GM18870 (cell line): ENCODE results near the gene XAB2.
"Not testable (repeated sequence)": the region's sequence is repeated elsewhere in the genome, so short reads cannot be mapped to it uniquely, and the experiment has no call there.

ENCODE experiments used
- ATAC-seq: cut with Tn5 transposase; IDR thresholded peaks from one replicate; pipeline ENCODE4 v1.9.1; 2021; ENCODE audit warnings: moderate library complexity; ENCODE audit not compliant: unreplicated experiment

Gene XAB2

GRCh38 chr19:7650148-7650547 lies 20.8 kb upstream of the XAB2 start:
- no peak for ATAC-seq

- no peak for ATAC-seq
Measured at GRCh38 chr19:7648265-7649014, 19.1 kb upstream of the XAB2 start.

DNA sequence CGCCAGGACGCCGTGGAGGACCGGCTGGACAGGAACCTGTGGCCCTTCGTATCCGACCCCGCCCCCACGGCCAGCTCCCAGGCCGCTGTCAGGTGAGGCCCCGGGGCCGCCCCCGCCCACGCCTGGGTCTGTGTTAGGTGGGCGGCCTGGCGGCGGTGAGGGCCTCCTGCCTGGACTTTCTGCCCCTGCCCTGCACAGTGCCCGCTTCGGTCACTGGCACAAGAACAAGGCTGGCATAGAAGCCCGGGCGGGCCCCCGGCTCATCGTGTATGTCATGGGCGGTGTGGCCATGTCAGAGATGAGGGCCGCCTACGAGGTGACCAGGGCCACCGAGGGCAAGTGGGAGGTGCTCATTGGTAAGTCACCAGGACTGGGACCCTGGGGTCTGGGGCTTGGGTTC lies 17.8 kb upstream of the XAB2 start:
- ATAC-seq = no peak

DNA sequence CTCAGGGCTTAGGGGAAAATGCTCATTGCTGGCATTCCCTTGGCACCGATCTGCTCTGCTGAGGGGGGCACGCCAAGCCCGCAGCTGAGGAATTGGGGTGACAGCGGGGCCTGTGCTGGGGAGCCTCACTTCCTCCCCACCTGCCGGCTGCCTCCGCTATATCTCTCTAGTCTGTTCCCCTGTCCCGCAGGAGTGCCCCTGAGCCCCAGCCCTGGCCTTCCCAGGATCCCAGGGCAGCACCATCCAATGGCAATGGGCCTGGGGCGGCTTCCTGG lies 17.0 kb upstream of the XAB2 start:
- no peak for ATAC-seq

DNA sequence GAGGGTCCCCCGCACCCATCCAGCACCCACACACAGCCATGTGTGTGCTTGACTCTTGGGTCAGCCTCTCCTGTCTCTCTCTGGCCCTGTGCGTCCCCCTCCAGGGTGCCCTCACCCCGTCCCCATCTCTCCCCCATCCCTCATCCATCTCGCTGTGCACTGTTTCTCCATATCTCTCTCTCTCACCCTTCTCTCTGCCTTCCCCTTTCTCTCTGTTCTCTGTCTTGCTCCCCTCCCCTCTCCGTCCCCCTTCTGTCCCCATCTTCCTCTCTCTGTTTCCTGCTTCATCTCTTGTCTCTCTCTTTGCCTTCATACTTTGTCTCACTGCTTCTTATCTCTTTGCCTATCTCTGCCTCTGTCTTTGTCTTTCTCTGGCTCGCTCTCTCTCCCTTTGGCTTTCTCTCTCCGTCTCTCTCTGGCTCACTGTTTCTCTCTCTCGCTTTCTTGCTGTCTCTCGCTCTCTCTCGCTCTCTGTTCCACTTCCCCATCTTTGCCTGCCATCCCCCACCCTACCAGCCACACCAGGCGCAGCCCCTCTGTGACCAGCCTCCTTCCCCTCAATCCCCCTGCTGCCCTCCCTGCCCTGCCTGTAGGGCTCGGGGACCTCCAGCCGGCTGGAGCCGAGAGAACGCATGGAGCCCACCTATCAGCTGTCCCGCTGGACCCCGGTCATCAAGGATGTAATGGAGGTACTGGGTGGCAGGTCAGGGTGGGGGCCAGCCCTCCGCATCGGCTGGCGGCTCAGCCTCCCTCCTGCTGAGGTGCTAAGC lies 16.5 kb upstream of the XAB2 start:
- ATAC-seq = no peak

- no peak for ATAC-seq
Measured at GRCh38 chr19:7645163-7645562, 15.8 kb upstream of the XAB2 start.

GRCh38 chr19:7644550-7644877 lies 15.2 kb upstream of the XAB2 start:
- no peak for ATAC-seq

DNA sequence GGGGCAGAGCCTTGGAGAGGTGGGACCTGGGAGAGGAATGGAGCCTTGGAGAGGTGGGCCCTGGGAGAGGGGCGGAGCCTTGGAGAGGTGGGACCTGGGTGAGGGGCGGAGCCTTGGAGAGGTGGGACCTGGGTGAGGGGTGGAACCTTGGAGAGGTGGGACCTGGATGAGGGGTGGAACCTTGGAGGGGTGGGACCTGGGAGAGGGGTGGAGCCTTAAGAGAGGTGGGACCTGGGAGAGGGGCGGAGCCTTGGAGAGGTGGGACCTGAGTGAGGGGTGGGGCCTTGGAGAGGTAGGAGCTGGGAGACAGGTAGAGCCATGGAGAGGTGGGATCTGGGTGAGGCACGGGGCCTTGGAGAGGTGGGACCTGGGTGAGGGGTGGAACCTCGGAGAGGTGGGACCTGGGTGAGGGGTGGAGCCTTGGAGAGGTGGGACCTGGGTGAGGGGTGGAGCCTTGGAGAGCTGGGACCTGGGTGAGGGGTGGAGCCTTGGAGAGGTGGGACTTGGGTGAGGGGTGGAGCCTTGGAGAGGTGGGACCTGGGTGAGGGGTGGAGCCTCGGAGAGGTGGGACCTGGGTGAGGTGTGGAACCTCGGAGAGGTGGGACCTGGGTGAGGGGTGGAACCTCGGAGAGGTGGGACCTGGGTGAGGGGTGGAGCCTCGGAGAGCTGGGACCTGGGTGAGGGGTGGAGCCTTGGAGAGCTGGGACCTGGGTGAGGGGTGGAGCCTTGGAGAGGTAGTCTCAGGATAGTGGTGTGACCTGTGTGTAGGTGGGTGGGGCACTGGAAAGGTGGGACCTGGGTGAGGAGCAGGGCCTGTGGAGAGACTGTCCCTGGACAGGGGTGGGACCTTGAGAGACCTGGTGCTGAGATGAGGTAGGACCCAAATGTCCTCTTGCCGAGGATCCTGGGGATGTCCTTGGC lies 14.5 kb upstream of the XAB2 start:
- ATAC-seq = not testable (repeated sequence)

DNA sequence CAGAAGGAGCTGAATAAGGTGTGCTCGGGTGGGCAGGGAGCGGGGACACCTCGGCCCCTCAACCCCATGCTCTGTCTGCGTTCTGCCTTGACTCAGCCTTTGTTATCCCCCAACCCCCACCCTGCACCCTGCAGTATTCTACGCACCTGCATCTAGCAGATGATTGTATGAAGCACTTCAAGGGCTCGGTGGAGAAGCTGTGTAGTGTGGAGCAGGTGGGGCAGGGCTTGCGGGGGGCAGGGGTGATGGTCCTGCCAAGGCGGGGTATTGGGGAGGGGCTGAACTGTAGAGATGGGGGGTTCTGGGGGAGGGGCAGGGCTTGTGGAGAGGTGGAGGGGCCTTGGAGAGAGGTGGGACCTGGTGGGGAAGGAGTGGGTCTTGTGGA lies 13.7 kb upstream of the XAB2 start:
- ATAC-seq = no peak

- no peak for ATAC-seq
Measured at GRCh38 chr19:7642295-7643030, 13.1 kb upstream of the XAB2 start.

DNA sequence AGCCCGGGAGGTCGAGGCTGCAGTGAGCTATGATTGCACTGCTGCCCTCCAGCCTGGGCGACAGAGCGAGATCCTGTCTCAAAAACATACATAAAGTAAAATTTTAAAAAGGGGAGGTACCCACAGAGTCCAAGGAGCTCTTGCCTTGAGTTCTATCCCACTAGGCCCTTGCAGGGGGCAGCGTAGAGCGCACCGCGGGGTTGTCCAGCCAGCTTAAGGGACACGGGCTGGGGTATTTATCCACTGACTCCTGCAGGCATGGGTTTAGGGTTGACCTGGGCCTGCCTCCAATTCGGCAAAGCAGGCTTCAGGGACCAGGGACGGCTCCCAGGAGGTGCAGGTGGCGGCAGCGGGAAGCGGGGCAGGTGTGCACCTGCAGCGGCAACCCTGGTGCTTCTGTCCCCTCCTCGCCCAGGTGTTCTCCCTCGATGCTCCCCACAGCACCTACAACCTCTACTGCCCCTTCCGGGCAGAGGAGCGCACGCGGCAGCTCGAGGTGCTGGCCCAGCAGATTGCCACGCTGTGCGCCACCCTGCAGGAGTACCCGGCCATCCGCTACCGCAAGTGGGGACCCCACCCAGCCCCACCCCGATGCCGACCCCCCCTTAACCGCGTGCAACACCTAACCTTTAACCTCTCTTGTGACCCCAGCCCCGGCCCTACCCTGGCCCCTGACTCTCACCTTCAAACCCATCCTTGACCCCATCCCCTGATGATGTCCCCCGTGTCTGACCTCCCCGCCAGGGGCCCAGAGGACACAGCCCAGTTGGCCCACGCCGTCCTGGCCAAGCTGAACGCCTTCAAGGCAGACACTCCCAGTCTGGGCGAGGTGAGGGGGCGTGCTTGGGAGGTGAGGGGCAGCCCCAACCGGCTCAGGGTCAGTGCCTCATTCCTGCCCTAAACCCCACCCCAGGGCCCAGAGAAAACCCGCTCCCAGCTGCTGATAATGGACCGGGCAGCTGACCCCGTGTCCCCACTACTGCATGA lies 12.2 kb upstream of the XAB2 start:
- no peak for ATAC-seq

DNA sequence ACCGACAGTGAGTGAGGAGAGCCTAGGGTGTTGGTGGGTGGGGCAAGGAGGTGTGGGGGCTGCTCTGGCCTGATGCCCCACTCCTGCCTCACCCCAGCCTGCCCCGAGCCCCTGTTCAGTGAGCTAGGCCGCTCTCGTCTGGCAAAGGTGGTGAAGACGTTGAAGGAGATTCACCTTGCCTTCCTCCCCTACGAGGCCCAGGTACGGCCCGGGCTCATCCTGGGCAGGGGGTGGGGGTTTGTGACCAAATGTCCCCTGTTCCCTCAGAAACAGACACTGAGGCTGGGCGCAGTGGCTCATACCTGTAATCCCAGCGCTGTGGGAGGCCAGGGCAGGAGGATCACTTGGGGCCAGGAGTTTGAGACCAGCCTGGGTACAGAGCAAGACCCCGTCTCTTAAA lies 11.5 kb upstream of the XAB2 start:
- ATAC-seq = no peak

GRCh38 chr19:7639863-7640348 lies 10.6 kb upstream of the XAB2 start:
- ATAC-seq = no peak

DNA sequence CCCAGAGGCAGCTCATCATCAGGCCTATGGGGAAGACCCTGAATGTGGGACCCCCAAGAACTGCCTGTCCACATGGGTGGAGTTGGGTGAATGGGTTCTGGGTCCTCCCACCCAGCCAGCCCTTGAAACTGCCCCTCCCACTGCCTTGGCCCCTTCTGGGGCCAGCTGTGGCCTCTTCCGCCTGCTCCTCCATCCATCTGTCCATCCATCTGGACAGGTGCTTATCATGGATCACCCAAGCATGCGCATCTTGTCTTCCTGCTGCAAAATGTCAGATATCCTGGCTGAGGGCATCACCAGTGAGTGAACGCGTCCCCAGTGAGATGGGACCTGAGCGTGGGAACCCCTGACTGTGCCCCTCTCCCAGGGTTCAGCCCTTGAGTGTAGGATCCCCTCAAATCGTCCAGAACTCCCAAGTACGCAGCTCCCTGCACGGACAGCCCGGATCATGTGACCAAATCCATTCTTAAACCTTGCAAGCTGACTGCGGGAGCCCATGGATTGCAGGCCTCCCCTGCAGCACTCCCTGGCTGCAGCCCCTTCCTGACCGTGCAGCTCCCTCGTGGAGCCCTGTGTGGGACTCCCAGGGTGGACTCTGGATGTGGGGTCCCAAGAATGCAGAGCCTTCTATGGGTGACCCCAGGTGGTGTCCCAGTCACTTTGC lies 9.6 kb upstream of the XAB2 start:
- no peak for ATAC-seq

GRCh38 chr19:7637374-7638256 lies 8.3 kb upstream of the XAB2 start:
- ATAC-seq = no peak

- no peak for ATAC-seq
Measured at GRCh38 chr19:7636691-7637373, 7.5 kb upstream of the XAB2 start, which contains the start of gene STXBP2. STXBP2 (plus strand) TSS chr19:7637110; CDS start chr19:7637150, 40 bp downstream.

DNA sequence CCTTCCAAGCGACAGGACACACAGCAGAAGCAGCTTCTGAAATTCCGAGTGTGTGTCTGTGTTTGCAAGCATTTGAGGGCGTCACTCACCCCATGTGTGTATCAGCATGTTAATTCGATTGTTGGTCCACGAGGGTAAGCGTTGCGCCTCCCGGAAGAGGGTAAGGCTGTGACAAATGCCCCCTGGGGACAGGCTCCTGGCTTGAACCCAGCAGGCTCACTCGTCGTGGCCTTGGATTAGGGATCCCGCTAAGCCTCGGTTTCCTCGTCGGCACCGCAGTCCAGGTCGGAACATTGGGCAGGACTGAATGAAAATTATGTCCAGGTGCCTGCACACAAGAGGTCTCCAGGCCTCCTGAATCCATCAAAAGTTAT lies 7.0 kb upstream of the XAB2 start:
- no peak for ATAC-seq

DNA sequence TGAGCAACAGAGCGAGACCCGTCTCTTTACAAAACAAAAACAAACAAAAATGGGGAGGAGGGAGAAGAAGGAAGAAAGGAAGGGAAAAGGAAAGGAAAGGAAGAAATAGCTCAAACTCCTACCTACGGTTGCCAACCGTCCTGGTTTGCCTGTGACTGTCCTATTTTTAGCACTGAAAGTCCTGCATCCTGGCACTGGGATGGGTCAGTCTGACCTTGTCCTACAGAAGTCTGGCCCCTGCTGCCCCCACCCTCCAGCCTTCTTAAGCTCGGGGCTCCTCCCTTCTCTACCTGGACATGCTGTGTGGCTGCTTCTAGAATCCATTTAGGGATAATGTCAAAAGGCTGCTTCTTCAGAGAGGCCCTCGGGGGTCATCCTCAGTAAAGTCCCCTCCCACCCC lies 6.3 kb upstream of the XAB2 start:
- ATAC-seq = no peak
